ENCODE data around the gene PTHLH. TPM values are rescaled to one million over a fixed set of nuclear protein-coding genes. Genes with fewer than 3 reads are reported as not detected.
A peak's percentile ranks its signal among the peaks of the same experiment; 100 is the strongest.

Gene PTHLH
- total RNA-seq, 1 experiment from 2014 or later, result 3.5 TPM

DNA sequence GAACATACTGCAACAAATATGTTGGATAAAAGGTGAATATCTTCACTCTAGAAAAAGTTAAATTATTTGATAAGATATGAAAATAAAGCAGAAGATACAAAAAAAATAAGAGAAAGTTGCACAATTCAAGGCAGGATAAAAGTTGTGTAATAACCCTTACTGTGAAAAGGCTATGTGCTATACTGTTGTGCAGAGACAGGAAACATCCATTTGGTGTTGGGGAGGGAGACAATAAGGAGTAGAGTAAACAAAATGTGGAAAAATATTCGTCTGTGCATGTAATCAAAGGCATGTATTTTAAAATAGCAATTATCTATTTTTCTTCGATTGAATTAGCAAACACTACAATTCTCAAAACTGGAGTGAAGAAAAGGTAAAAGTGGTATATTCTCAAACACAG lies 34.8 kb downstream of the PTHLH start:
- Histone ChIP-seq H3K9me3 (replicated peaks) (no peaks in the 10 kb centered on the region), H3K36me3 (no peaks in the 10 kb centered on the region), H3K4me1 (no peaks in the 10 kb centered on the region)

DNA sequence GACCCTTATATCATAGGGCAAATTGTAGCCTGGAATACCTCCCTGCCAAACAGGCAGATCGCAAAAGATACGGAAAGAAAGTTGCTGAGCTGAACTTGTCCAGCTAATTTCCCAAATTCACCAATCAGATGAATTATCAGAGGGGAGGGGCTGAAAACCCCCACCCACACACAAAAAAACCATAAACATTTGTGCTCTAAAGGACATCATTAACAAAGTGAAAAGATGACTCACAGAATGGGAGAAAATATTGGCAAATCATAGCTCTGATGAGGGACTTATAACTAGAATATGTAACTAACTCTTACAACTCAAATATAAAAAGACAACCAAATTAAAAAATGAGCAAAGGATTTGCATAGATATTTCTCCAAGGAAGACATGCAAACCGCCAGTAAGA lies 36.3 kb downstream of the PTHLH start:
- H3K4me1 ChIP-seq, result no peaks in the 10 kb centered on the region
- H3K36me3 ChIP-seq, result no peaks in the 10 kb centered on the region
- no peaks in the 10 kb centered on the region for H3K9me3 ChIP-seq (replicated peaks)
- DNase-seq, result no peak
- H3K4me3 ChIP-seq, result no peak overlapping the region
- no peaks in the 10 kb centered on the region for H3K27me3 ChIP-seq
- no peak overlapping the region for H3K27ac ChIP-seq

More for the DNA sequence above, 34.8 kb downstream of the PTHLH start:
- Histone ChIP-seq H3K27me3 (no peaks in the 10 kb centered on the region), H3K27ac (no peak overlapping the region), H3K4me3 (no peak overlapping the region)
- no peak for DNase-seq

DNA sequence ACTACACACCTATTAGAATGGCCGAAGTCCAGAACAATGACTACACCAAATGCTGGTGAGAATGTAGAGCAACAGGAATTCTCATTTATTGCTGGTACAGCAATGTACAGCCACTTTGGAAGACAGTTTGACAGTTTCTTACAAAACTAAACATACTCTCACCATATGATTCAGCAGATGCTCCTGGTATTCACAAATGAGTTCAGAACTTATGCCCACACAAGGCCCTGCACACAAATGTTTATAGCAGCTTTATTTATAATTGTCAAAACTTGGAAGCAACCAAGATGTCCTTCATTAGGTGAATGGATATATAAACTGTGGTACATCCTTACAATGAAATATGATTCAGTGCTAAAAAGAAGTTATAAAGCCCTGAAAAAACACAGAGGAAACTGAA lies 38.3 kb downstream of the PTHLH start:
- Histone ChIP-seq H3K9me3 (replicated peaks) (no peaks in the 10 kb centered on the region), H3K36me3 (no peaks in the 10 kb centered on the region), H3K4me3 (no peak overlapping the region), H3K27me3 (no peaks in the 10 kb centered on the region), H3K27ac (no peak overlapping the region), H3K4me1 (no peaks in the 10 kb centered on the region)
- DNase-seq, result no peak

DNA sequence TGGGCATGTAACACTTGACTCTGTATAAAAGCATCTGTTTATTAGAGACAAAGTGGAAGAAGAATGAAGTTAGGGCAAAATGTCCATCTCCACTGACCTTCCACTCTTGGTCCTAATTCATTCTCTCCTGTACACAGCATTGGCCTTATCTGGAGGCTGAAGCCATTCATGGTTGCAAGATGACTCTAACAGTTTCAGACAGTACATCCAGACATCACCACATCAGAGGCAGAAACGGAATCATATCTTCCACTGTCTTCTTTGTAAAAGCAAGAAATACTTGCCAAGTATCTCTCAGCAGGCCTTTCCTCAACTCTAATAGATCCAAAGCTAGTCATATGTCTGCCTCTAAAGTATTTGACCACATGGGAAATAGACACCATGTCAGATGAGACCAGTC lies 41.1 kb downstream of the PTHLH start:
- Histone ChIP-seq H3K27ac (no peak overlapping the region), H3K4me3 (no peak overlapping the region), H3K9me3 (replicated peaks) (no peaks in the 10 kb centered on the region), H3K27me3 (no peaks in the 10 kb centered on the region), H3K36me3 (no peaks in the 10 kb centered on the region), H3K4me1 (no peaks in the 10 kb centered on the region)
- DNase-seq, result no peak

DNA sequence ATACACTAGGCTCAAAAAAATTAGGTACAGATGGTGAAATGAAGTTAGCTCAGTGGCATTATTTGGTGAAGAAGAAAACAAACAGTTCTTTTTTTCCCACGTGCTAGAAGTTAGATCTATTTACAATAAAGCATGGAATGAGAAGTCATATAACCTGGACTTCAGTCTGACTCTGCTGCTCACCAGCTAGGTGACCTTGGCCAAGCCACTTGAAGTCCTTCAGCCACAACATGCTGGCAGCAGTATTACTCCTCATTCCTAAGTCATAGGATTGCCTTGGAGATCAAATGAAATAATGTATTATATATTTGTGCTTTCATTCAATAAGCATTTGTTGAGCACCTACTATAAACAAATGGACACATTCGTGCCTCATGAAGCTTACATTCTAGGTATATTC lies 45.2 kb downstream of the PTHLH start:
- H3K27me3 ChIP-seq, result no peaks in the 10 kb centered on the region
- no peak overlapping the region for H3K27ac ChIP-seq
- H3K9me3 ChIP-seq (replicated peaks), result no peaks in the 10 kb centered on the region
- no peak overlapping the region for H3K4me3 ChIP-seq
- H3K4me1 ChIP-seq, result no peaks in the 10 kb centered on the region
- no peaks in the 10 kb centered on the region for H3K36me3 ChIP-seq
- DNase-seq, result no peak

DNA sequence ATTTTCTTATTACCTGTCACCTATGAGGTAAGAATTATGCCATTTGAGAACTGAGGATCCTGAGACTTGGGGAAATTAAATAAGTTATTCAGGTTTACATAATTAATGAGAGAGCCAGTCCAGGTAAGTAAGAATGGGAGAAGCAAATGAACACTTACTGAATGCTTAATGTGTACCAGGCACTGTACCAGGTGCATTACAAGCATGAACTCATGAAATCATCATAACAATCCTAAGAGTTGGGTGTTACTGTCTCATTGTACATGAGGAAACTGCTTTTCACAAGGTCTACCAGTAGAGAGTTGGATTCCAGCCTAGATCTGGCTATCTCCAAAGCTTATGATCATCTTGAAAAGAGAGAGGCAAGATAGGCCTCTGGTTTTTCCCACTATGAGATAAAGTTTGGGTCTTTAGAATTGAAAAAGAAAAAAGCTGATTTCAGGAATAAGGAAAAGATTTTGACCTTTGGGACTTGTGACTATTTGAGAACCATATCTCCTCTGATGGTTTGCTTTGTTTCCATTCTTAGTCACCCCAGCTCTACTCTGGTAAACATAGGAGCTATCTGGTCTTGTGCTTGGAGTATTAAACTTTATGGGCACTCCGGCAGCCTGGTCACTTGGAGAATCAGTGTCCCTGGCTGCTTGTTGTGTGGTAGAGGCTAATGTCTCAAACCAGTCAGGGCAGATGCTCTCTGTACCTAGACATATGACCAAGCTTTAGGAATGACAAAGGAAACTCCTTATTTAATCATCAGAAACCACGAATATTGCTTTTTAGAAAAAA lies 48.0 kb downstream of the PTHLH start:
- H3K27ac ChIP-seq, result no peak overlapping the region
- H3K36me3 ChIP-seq, result no peaks in the 10 kb centered on the region
- no peak for DNase-seq
- peaks cover 14% of the 10 kb centered on the region for H3K4me1 ChIP-seq
- no peaks in the 10 kb centered on the region for H3K9me3 ChIP-seq (replicated peaks)
- H3K27me3 ChIP-seq, result no peaks in the 10 kb centered on the region
- H3K4me3 ChIP-seq, result no peak overlapping the region

DNA sequence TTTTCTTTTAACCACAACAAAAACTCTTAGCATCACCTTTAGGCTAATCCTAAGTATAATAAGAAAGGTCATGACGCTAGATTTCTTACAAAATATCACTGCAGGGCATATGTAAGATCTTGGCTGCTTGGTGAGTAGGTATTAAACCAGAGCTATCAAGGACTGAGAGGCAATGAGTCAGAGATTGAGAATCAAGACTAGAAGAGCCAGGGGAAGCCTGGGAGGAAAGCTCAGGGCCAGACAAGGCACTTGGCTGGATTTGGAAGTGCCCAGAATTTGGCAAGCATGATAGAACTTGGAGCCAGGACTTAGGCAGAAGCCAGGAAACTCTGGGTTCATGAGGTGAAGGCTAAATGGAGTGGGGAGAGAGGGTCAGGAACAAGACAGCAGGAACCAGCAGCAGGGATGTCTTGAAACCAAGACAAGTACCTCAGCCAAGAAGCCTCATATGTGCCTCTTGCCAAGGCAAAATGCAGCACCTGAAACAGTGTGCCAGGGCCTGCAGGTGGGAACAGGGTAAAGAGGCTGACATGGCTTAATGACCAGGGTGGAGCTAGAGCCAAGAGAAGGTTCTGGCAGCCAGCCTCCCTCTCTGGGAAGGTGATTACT lies 49.9 kb downstream of the PTHLH start:
- Histone ChIP-seq H3K4me1 (peaks cover 17% of the 10 kb centered on the region), H3K4me3 (no peak overlapping the region), H3K36me3 (no peaks in the 10 kb centered on the region), H3K9me3 (replicated peaks) (no peaks in the 10 kb centered on the region), H3K27me3 (no peaks in the 10 kb centered on the region), H3K27ac (no peak overlapping the region)
- no peak for DNase-seq

DNA sequence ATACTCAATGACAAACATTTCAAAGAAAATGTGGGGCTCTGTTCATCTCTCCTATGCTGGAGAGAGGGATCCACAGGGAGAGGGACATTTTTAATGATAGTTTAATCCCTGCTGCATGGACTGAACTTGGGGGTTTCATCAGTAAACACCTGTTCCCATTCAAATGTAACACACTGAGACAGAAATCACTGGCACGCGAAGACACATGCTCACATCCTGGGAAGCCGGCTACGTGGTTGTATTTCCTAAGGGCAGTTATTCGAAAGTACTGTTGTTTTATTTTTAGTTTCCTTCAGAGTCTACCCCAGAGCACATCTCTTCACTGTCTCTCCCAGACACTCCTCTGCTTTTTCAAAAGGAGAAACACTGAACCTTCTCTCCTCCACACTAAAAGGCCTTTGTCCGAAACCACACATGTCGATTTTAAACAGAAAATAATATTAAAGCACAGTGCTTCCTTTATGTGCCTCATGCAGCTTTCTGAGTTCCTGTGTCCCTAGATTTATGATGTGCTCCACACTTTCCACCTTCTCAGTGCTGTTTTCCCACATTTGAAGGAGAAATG lies 52.8 kb downstream of the PTHLH start:
- DNase-seq, result peak; percentile 11 to 48
- H3K36me3 ChIP-seq, result no peaks in the 10 kb centered on the region
- no peak overlapping the region for H3K4me3 ChIP-seq
- no peak overlapping the region for H3K27ac ChIP-seq
- H3K27me3 ChIP-seq, result no peaks in the 10 kb centered on the region
- no peaks in the 10 kb centered on the region for H3K9me3 ChIP-seq (replicated peaks)
- H3K4me1 ChIP-seq, result peaks cover 17% of the 10 kb centered on the region

DNA sequence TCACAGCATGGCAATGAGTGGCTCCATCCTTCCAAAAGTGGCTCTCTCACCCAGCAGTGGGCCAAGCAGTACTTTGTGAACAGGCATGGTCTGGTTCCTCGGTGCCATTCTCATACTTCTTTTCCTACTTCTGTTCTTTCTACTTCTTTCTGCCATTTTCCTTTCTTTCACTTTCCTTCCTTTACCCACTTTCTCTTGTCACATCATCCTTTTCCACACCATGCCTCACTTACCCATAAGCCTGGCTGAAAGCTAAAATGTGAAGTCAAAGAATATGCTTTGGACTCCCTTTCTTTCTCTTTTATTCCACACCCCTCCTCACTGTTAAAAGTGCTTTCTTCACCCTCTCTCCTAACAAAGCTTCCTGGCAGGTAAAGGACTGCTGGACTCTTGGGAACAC lies 57.0 kb downstream of the PTHLH start:
- no peaks in the 10 kb centered on the region for H3K9me3 ChIP-seq (replicated peaks)

DNA sequence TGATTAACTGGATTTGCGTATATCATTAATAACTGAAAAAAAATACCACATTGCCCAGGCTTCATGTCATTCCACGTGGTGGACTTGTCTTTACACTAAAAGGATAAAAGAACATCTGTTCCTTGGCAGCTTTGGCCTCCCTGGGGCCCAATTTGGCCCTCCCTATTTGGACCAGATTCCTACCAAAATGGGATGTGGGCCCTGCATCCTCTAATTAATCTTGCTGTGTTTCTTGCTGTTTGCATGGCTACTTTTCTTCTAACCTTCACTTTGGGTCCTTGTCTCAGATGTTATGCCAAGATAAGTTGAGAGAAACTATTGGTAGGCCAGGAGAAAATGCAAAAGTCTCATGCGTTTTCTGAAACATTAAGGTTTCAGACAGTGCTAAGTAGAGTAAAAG lies 57.5 kb downstream of the PTHLH start:
- DNase-seq, result no peak
- H3K36me3 ChIP-seq, result no peaks in the 10 kb centered on the region
- no peaks in the 10 kb centered on the region for H3K9me3 ChIP-seq (replicated peaks)
- no peaks in the 10 kb centered on the region for H3K27me3 ChIP-seq
- no peak overlapping the region for H3K4me3 ChIP-seq
- no peak overlapping the region for H3K27ac ChIP-seq
- peaks cover 8% of the 10 kb centered on the region for H3K4me1 ChIP-seq

More for the DNA sequence above, 57.0 kb downstream of the PTHLH start:
- H3K27ac ChIP-seq, result no peak overlapping the region
- H3K4me3 ChIP-seq, result no peak overlapping the region
- no peaks in the 10 kb centered on the region for H3K36me3 ChIP-seq
- H3K4me1 ChIP-seq, result peaks cover 13% of the 10 kb centered on the region
- no peak for DNase-seq
- no peaks in the 10 kb centered on the region for H3K27me3 ChIP-seq

DNA sequence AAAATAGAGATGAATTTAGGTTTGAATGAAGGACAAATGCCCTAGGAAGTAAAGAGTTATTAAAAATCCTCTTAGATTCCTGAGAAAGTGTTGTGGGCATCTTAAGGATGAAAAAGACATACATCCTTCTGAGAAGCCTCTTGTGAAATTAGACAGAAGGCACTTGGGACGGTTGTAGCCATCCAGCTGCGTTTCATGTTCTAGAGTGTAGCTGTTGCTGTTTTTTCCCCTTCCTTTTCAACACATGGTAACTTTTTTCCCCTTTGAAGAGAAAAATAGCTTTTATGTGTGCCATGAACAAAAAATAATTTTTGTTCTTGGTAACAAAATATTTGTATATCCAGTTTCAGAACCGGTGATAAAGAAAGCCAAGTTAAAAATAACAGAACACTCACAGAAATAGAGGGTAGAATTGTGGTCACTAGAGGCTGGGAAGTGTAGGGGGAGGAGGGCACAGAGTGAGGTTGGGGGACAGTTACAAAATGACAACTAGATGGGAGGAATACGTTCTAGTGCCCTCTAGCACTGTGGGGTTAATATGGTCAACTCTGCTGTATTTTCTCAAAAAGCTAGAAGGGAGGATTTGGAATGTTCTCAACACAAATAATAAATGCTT lies 58.4 kb downstream of the PTHLH start:
- no peaks in the 10 kb centered on the region for H3K36me3 ChIP-seq
- no peak for DNase-seq
- no peak overlapping the region for H3K4me3 ChIP-seq
- H3K4me1 ChIP-seq, result no peaks in the 10 kb centered on the region
- H3K9me3 ChIP-seq (replicated peaks), result no peaks in the 10 kb centered on the region
- H3K27ac ChIP-seq, result no peak overlapping the region
- H3K27me3 ChIP-seq, result no peaks in the 10 kb centered on the region

DNA sequence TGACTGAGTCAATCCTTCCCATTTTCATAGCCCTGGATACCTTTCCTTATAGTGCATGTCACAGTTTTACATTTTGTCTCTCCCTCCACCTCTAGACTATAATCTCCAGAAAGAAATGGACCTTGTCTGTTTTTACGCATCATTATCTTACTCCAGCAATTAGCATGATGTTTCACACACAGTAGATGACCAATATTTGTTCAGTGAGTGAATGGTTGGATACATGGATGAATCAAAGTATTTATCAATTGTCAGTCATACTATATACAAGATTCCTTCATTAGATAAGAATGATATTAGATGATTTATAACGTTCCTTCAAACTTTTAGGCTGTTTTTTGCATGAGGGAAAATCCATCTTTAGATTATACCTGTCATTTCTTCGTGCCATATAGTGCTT lies 61.1 kb downstream of the PTHLH start:
- Histone ChIP-seq H3K9me3 (replicated peaks) (no peaks in the 10 kb centered on the region), H3K36me3 (no peaks in the 10 kb centered on the region), H3K27me3 (no peaks in the 10 kb centered on the region), H3K27ac (no peak overlapping the region), H3K4me1 (no peaks in the 10 kb centered on the region), H3K4me3 (no peak overlapping the region)
- no peak for DNase-seq
